GM19438 (cell line): ENCODE data around the gene WDR82.

Experiments
- ATAC-seq: cut with Tn5 transposase; IDR thresholded peaks from one replicate; pipeline ENCODE4 v1.9.1; 2021; ENCODE audit warnings: low read depth; ENCODE audit not compliant: unreplicated experiment

The WDR82 gene

DNA sequence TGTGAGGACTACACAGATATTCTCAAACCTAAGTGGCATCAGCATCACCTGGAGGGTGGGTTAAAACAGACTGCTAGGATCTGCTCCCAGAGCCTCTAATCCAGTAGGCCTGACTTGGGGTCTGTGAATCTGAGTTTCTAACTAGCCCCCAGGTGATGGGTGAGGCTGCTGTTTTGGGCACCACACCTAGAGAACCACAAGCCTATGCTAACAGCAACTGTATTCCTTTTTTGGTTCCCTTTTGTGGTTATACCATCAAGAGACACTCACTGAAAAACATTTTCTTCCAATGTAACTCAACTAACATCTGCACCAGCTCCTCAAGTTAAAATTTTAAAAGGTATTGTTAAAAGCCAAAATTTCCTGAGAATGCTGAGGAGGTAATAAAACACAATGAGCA is 16.0 kb downstream of the WDR82 start:
- no peak for ATAC-seq

DNA sequence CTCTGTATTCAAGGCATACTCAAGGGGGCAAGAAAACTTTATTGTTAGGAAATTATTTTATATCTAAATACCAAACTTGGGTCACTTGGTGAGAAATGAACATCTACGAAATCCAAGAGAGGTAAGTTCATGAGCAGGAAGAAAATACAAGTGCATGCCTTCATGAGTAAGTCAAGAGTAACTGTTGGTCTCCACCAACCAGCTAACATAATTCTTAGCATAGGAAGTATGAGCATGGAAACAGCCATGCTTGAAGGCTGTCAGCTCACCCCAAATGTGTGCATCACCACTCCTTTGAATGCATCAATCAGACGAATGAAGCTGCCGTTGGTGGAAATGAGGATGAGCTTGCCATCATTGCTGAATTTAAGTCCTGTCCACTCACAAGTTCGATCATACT is 19.0 kb downstream of the WDR82 start:
- no peak for ATAC-seq

DNA sequence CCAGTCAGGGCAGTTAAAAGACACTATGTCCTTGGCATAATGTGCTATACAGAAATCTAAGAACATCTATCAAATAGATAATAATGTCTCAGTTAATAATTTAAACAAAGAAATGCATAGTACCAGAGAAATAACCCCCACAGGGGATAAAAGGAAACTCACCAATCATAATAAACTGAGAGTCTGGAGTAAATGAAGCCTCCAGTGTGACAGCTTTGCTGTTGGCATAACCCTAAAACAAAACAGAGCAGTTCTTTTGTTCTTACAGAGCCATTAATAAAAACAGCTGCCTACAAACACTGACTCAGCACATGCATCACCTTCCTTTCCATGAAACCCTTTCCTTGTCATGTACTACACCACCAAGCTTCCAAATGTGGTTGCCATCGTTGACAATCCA is 19.4 kb downstream of the WDR82 start:
- no peak for ATAC-seq

DNA sequence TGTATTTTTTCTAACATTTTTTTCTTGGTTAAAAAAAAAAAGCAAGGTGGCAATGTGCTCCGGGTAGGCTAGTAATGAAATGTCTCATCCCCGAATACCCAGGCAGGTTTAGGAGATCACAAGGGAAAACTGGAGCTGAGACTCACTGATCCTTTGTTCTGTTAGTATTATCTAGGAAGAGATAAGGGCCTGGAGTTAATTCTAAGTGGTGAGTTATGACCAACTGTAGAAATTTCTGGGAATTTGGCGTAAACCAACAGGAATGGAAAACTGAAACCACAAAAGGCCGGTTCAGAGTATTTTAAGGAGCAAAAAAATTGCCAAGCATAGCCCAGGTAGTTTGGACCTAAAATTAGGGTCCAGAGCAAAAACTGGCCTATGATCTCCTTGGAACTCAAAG is 20.5 kb downstream of the WDR82 start:
- no peak for ATAC-seq

DNA sequence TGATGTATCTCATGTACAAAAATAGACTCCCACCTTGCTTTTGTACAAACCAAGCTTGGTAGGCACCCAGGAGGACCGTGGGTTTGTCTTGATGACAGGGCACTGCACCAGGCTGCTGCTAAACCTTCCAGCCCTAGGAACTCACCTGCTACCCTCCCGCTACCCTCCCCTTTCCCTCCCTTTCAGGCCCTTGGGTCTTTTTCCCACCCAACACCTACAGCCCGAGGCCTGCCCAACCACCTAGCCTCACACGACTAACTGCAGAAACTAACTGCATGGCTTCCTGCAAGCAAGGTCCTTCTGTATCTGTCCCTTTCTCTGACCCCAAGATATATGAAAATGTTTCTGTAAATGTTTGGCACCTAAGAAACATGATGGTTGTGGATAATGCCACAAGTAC is 21.8 kb downstream of the WDR82 start:
- ATAC-seq = no peak

DNA sequence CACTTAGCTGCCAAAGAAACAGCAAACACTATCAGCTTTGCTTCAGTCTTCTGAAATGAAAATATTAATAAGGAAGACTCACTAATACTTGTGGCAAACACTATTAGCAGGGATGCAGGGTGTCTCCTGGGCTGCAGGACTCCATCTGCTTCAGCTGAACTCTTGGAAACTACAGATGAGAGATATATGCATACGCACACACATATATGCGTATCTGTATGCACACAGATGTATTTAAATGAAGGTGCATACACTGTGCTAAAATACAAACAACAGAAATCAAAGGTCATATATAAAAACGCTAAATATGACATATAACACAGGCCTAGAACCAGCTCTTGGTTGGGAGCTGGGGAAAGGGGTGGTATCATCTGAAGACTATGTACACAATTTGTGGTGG is 22.3 kb downstream of the WDR82 start:
- no peak for ATAC-seq

DNA sequence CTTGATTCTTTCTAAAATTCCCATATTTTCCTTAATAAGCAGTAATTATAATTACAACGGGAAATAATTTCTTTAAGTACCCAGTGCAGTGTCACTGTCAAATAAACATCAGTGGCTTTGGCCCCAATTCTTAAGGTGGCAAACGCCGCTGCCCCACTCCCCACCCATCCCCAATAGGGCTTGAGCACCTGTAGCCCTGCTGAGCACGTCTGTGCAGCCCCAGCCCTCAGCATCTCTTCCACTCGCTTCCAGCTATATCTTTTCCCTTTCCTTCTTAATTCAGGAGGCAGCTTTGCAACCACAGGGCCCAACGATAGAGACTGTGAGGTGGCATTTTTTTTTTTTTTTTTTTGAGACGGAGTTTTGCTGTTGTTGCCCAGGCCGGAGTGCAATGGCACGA is 23.8 kb downstream of the WDR82 start:
- ATAC-seq = no peak

DNA sequence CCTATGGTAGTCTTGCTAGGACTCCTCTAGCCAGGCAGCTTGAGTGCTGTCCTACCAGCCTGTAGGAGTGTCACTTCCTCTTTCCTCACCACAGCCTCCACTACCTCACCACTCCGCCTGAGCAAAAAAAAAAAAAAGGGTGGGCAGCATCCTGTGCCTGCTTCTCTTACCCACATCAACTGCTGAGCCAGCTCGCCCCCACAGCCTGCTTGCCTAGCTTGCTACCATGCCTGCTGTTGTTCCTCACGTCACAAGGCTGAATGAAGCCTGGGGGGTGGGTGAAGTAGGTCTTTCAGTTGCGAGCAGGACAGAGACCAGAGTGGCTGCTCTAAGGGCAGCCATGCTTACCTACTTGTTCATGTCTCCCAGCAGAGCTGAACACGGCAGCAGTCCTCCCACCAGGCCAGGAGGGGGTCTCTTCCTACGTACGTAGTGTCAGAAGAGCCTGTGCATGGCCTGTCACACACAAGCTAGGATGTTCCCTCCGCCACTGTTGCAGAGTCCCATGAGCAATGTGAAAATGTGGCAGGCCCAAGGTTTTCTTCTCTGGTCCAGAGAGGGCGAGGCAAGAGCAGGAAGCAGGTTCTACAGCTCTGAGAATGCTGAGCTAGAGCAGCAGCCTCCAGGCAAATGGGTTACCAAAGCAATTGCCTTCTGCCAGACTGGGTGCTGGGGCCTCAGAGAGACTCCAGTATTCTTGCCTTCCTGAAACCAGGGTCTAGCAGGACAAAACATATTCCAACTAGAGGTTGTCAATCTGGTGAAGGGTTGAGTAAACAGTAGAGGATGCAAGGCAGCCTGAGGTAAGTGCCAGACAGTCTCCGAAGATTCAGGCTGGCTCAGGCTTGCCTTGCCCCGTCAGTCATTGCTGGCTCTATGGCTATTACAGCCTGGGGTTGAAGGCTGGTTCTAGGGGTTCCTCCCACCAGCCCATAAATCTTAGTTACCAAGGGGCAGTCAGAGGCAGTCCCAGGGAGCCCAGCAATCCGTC is 24.8 kb downstream of the WDR82 start:
- ATAC-seq = peak; percentile 89

DNA sequence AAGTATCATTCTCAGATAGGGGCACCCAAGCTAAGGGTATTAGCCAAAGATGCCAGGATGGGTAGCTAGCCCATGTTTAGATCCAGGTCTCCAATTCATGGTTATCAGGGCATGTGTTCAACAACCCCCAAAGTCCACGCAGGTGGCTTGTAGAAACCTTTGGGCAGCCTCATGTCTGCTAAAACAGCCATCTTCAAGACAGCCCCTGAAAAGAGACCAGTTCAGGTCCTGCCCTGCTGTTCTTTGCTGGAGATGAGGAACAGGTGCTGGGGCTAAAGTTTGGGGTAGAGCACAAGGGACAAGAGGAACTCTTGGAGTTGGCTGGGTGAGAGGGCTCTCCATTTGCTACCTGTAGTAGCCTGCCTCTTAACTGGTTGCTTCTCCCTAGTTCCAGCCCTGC is 28.3 kb downstream of the WDR82 start:
- ATAC-seq = no peak

DNA sequence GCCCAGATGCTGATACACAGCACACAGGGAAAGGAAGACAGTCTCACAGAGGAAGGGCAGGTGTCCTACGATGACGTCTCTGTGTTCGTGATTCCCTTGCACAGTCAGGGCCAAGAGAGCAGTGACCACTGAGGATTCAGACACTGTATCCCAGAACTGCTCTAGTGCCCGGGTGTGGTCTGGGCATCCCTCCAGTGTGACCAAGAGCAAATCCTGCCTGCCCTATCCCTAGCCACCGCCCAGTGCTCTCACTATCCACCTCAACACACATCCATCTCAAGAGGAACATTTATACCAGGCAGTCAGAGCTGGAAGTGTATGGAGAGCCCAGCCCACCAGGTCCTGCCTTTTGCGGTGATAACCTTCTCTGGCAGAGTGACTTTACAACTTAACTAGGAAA is 28.8 kb downstream of the WDR82 start:
- no peak for ATAC-seq

DNA sequence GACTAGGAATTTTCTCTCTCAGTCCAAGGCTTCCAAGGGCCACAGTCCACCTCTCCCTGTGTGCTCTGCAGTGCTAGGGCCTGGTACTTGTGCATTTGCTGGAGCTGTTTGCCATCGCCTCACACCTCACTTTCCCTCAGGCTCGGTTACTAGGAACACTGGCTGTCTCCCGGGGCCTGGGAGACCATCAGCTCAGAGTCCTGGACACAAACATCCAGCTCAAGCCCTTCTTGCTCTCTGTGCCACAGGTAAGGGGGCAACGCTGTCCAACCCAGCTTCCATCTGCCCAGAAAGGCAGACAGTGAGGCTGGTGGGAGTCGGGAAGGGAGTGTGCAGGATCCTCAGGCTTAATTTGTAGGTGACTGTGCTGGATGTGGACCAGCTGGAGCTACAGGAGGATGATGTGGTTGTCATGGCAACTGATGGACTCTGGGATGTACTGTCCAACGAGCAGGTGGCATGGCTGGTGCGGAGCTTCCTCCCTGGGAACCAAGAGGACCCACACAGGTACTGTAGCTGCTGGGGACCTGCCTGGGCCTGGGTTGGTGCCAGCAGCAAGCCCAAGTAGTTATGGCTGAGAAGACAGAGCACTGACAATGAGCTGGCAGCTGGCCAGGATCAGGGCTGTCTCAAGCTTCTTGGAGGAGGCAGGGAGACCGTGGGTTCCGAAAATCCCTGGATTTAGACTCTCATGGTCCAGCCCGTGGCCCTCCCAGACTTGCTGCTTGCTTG is 29.5 kb downstream of the WDR82 start:
- no peak for ATAC-seq

DNA sequence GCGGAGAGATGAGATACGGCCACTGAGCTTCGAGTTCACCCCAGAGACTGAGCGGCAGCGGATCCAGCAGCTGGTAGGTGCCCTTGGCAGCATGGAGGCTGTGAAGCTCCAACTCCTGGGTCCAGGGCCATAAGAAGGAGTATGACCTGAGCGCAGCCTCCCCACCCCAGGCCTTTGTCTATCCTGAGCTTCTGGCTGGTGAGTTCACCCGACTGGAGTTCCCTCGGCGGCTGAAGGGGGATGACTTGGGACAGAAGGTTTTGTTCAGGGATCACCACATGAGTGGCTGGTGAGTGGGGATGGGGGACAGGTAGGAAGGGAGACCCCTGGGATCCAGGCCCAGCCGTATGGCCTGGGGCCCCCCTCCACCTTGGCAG is 30.3 kb downstream of the WDR82 start:
- no peak for ATAC-seq

DNA sequence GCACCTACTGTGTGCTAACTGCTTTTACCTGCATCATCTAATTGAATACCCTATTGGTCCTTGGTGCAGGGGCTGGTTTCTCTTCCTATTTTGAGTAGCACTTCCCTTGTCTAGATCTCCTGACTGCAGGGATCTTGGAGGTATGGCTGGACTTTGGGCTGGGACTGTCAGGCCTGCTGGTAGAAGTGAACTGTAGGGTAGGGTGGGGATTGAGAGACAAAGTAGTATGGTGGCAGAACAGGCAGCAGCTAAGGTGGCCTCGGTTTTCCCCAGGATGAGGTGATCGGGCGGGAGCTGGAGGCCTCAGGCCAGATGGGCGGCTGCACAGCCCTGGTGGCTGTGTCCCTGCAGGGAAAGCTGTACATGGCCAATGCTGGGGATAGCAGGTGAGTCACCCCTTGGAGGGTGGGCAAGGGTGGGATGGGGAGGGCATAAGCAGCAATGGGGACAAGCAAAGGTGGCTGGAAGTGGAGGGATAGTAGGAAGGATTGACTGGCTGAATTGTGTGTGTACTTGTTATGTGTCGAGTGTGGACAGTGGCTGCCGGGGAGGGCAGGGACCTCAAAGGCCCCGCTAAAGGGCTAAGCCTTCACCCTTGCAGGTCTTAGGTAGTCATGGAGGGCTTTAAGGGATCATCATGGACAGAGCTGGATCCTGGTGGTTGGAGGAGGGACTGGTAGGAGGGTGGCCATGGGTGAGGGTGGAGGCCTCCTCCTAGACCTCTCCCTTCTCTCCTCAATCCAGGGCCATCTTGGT is 30.9 kb downstream of the WDR82 start:
- no peak for ATAC-seq

DNA sequence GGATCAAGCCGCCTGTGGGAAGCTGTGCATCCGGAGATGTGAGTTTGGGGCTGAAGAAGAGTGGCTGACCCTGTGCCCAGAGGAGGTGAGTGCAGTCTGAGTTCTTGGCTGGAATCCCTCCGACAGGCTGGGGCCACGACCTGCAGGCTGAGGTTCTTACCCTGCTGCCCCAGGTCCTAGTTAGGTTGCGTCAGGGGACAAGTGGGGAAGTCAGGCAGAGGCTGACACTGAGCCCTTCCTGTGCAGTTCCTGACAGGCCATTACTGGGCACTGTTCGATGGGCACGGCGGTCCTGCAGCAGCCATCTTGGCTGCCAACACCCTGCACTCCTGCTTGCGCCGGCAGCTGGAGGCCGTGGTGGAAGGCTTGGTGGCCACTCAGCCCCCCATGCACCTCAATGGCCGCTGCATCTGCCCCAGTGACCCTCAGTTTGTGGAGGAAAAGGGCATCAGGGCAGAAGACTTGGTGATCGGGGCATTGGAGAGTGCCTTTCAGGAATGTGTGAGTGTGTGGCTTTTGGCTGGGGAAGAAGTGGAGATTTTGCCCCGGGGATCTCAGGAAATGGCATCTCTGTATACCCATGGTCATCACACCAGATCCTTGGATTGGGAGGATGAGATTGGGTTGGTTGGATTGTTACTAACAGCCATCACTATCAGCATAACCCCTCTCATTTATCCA is 31.6 kb downstream of the WDR82 start:
- no peak for ATAC-seq

DNA sequence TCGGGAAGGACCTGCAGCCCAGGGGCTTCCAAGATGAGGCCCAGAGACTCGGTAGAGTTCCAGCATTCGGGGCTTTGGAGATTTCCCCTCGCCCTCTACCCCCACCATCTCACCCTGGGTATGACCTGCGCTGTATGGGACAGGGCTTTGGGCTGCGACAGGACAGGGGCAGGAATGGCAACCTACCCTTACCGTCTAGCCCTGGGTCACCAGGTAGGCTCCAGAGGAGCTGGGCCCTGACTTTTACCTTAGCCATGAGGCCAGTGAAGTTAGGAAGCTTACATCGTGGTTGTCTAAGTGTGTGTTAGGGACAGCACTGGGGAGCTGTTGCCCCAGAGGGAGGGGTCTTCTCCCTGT is 32.2 kb downstream of the WDR82 start:
- no peak for ATAC-seq

DNA sequence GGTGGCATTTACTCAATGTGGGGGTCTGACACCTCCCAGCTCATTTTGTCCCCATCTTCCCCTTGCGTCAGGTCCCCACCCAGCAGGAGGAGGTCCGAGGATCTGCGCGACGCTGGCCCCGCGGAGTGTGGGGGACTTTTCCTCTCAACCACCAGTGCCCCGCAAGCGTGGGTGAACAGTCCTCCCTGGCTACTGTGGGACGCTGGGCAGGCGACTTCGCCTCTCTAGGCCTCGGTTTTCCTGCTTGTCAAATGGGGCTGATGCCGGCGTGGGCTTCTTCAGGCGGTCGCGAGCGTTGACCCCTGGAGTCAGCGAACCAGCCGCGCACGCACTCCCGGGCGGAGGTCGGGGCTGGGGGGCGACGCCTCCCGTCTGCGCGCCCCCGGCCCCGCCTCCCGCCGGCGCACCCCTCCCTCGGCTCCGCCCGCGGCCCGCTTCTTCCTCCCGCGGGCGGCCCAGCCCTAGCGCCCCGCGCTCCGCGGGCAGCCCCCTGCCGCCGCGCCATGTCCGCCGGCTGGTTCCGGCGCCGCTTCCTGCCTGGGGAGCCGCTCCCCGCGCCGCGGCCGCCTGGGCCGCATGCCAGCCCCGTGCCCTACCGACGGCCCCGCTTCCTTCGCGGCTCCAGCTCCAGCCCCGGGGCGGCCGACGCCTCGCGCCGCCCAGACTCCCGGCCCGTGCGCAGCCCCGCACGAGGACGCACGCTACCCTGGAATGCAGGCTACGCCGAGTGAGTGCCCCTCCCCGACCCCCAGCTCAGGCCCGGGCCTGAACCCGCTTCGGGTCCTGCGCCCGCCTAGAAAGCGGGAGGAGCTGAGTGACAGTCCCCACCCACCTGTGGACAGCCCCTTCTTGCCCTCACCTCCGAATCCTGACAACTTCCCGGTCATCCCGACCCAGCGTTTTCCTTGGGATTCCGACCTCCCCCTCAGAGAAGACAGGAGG is 32.9 kb downstream of the WDR82 start, which contains the start of gene PPM1M:
Gene PPM1M, plus strand, starts transcription at position 438 of the 942 bp plus-strand sequence. Its CDS starts 66 bp downstream, at position 504.
- ATAC-seq = no peak

DNA sequence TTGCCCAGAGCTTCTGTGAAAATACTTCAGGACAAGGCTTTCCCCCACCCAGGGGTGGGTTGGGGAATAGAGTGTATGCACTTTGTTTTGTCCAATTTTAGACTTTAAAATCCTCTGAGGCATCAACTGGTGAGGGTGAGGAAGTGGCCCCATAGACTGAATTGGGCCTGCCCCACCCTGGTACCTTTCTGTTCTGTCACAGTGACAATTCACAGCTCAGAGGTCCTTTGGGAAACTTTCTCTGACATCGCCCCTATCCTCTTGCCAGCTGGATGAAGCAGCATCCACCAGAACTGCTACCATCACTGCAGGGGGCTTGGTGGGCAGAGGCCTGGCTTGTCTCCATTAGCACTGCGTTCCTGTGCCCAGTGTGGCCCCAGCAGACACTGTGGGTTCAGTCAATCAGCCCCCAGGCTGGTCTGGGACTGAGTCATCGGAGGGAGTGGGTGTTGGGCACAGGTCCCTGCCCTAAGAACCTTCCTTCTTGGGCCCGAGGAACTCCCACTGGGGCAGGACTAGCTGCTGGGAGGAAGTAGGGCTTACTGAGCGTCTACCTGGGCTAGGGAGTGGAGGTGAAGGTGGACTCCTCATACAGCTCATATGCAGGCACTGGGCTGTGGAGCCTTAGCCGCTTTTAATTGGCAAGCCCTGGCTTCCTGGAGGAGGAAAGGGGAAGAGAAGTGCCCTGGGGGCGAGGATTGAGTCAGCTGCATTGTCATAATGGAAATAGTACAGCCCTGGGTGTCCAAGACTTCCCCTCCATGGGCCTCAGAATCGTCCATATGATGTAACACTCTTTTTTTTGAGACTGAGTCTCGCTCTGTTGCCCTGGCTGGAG is 34.4 kb downstream of the WDR82 start:
- no peak for ATAC-seq

DNA sequence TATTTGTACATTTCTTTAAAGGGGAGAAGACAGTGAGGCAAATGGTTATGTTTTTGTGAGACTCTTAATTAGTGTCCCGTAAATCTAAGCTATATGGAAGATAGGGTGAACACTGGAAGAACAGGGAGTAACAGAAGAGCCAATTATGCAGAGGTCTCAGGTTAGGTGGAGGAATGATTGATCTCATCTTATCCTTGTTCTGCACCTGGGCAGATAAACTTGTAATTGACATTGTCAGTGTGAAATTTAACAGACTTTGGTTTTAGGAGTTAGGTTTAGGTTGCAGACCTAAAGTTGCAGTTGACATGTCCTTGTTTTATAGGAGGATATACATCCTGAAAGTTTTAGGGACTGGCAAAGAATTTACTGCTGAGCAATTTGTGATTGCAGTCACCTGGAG is 36.4 kb downstream of the WDR82 start:
- ATAC-seq = no peak
